ENCODE measurements around the gene TTLL3. TPM values are rescaled to one million over a fixed set of nuclear protein-coding genes. Genes with fewer than 3 reads are reported as not detected.
A peak's percentile ranks its signal among the peaks of the same experiment; 100 is the strongest.

The TTLL3 gene
- total RNA-seq, result 10 to 100 TPM; 21.6 to 35.0 TPM
- 32.0 TPM for polyA plus RNA-seq (2013, experiment 1 of 2)
- polyA plus RNA-seq (2013, experiment 2 of 2), result 27.1 TPM
- long read RNA-seq, experiment 1, full-length matches to known transcripts, result 1 of 1 reads
- long read RNA-seq, experiment 1, partial matches to known transcripts, result 0 of 1 reads
- long read RNA-seq, experiment 1, other reads (novel, unspliced or antisense), result 0 of 1 reads
- long read RNA-seq, experiment 2, full-length matches to known transcripts, result 2 of 8 reads
- long read RNA-seq, experiment 2, partial matches to known transcripts, result 0 of 8 reads
- long read RNA-seq, experiment 2, other reads (novel, unspliced or antisense), result 6 of 8 reads
- long read RNA-seq, experiment 3, partial matches to known transcripts, result 1 of 4 reads
- long read RNA-seq, experiment 3, other reads (novel, unspliced or antisense), result 2 of 4 reads
- long read RNA-seq, experiment 4, partial matches to known transcripts, result 0 of 3 reads
- long read RNA-seq, experiment 4, other reads (novel, unspliced or antisense), result 3 of 3 reads

- WGBS, 2 experiments (ENCODE audit: insufficient coverage in 1 of 2, insufficient read length in 1 of 2), result 3 to 4% methylated on average over 35 to 76 of the region's 76 CpGs
- no peaks in the 10 kb centered on the region for H3K9me3 ChIP-seq (ENCODE audit: control insufficient read depth, low read length)
- H3K27me3 Mint-ChIP-seq (ENCODE audit: insufficient read depth), result peaks cover 17% of the 10 kb centered on the region
- DNase-seq, result peak; percentile 91
- H3K4me3 ChIP-seq (ENCODE audit: low read length), result peak within 1 kb of the TSS; percentile 71
- H3K4me1 ChIP-seq (ENCODE audit: control insufficient read depth, insufficient read depth, low read length), result peaks cover 3% of the 10 kb centered on the region
- peaks cover 27% of the 10 kb centered on the region for H3K36me3 Mint-ChIP-seq (ENCODE audit: low read depth)
- H3K27me3 ChIP-seq (ENCODE audit: control insufficient read depth, insufficient read depth, low read length, poor library complexity, severe bottlenecking), result peaks cover 6% of the 10 kb centered on the region
- peak within 1 kb of the TSS; percentile 39 for H3K9ac ChIP-seq (ENCODE audit: extremely low read depth, low read length, poor library complexity, severe bottlenecking)
- H3K27ac ChIP-seq (ENCODE audit: low read depth, low read length), result peak within 1 kb of the TSS; percentile 71
- peak within 1 kb of the TSS; percentile 50 for H3K27ac Mint-ChIP-seq
- H3K4me1 Mint-ChIP-seq, result peaks cover 8% of the 10 kb centered on the region
- H3K4me3 Mint-ChIP-seq, result peak within 1 kb of the TSS; percentile 61
- TF ChIP-seq CTCF (conservative IDR thresholded peaks at IDR 0.05), result no peak
- H3K36me3 ChIP-seq (ENCODE audit: control insufficient read depth, insufficient read depth, low read length), result peaks cover 33% of the 10 kb centered on the region
- no peaks in the 10 kb centered on the region for H3K9me3 Mint-ChIP-seq
These were observed at the start of gene TTLL3 for GRCh38 chr3:9809615-9810432. TTLL3 (plus strand) TSS chr3:9810262; CDS start chr3:9810662, 400 bp downstream.

GRCh38 chr3:9760779-9761505 is 49.1 kb upstream of the TTLL3 start:
- Mint-ChIP-seq H3K27me3 (ENCODE audit: insufficient read depth) (no peaks in the 10 kb centered on the region), H3K36me3 (ENCODE audit: low read depth) (peaks cover 39% of the 10 kb centered on the region), H3K4me1 (no peaks in the 10 kb centered on the region), H3K4me3 (no peak overlapping the region), H3K27ac (no peak overlapping the region), H3K9me3 (no peaks in the 10 kb centered on the region)
- Histone ChIP-seq H3K27ac (ENCODE audit: low read depth, low read length) (no peak overlapping the region), H3K9ac (ENCODE audit: extremely low read depth, low read length, poor library complexity, severe bottlenecking) (no peak overlapping the region), H3K9me3 (ENCODE audit: control insufficient read depth, low read length) (no peaks in the 10 kb centered on the region), H3K4me3 (ENCODE audit: low read length) (no peak overlapping the region), H3K36me3 (ENCODE audit: control insufficient read depth, insufficient read depth, low read length) (peaks cover 30% of the 10 kb centered on the region), H3K27me3 (ENCODE audit: control insufficient read depth, insufficient read depth, low read length, poor library complexity, severe bottlenecking) (no peaks in the 10 kb centered on the region), H3K4me1 (ENCODE audit: control insufficient read depth, insufficient read depth, low read length) (no peaks in the 10 kb centered on the region)
- no peak for DNase-seq
- 96 to 97% methylated on average over 6 to 10 of the region's 10 CpGs for WGBS, 2 experiments (ENCODE audit: insufficient coverage in 1 of 2, insufficient read length in 1 of 2)
- no peak for TF ChIP-seq CTCF (conservative IDR thresholded peaks at IDR 0.05)

GRCh38 chr3:9761919-9762318 is 48.1 kb upstream of the TTLL3 start:
- H3K9me3 ChIP-seq (ENCODE audit: control insufficient read depth, low read length), result no peaks in the 10 kb centered on the region
- H3K27me3 ChIP-seq (ENCODE audit: control insufficient read depth, insufficient read depth, low read length, poor library complexity, severe bottlenecking), result no peaks in the 10 kb centered on the region
- TF ChIP-seq CTCF (conservative IDR thresholded peaks at IDR 0.05), result no peak
- H3K36me3 ChIP-seq (ENCODE audit: control insufficient read depth, insufficient read depth, low read length), result peaks cover 27% of the 10 kb centered on the region
- H3K4me1 Mint-ChIP-seq, result no peaks in the 10 kb centered on the region
- no peak overlapping the region for H3K9ac ChIP-seq (ENCODE audit: extremely low read depth, low read length, poor library complexity, severe bottlenecking)
- peaks cover 32% of the 10 kb centered on the region for H3K36me3 Mint-ChIP-seq (ENCODE audit: low read depth)
- no peaks in the 10 kb centered on the region for H3K4me1 ChIP-seq (ENCODE audit: control insufficient read depth, insufficient read depth, low read length)
- H3K27me3 Mint-ChIP-seq (ENCODE audit: insufficient read depth), result peaks cover under 1% of the 10 kb centered on the region
- DNase-seq, result no peak
- H3K9me3 Mint-ChIP-seq, result no peaks in the 10 kb centered on the region
- no peak overlapping the region for H3K4me3 Mint-ChIP-seq
- no peak overlapping the region for H3K27ac ChIP-seq (ENCODE audit: low read depth, low read length)
- H3K4me3 ChIP-seq (ENCODE audit: low read length), result no peak overlapping the region
- WGBS, 2 experiments (ENCODE audit: insufficient coverage in 1 of 2, insufficient read length in 1 of 2), result 92 to 95% methylated on average over 5 of the region's 5 CpGs
- no peak overlapping the region for H3K27ac Mint-ChIP-seq

All from endodermal cell (in vitro differentiated cells).